ENCODE measurements around the gene HTR3B.
"Not testable (repeated sequence)": the region's sequence is repeated elsewhere in the genome, so short reads cannot be mapped to it uniquely, and the experiment has no call there.

Gene HTR3B

GRCh38 chr11:113875234-113876073, 29.1 kb upstream of the HTR3B start, which contains the start of gene USP28:
Gene USP28 (minus strand): TSS chr11:113875572. CDS start chr11:113875501, 71 bp downstream.
- peak; percentile 84 for DNase-seq (ENCODE audit: low read depth)
- in situ Hi-C loops (cut with HindIII; ENCODE audit: low sequenced_read_pairs), result no loop called here
- H3K4me3 ChIP-seq (ENCODE audit: low read depth, low read length), result peak within 1 kb of the TSS; percentile 79
- TF ChIP-seq CTCF (IDR thresholded peaks at IDR 0.05; ENCODE audit: low read depth, low read length, missing control alignments), result peak; percentile 5

GRCh38 chr11:113876074-113876797, 28.4 kb upstream of the HTR3B start:
- TF ChIP-seq CTCF (IDR thresholded peaks at IDR 0.05; ENCODE audit: low read depth, low read length, missing control alignments), result no peak
- peak overlapping the region; percentile 79 for H3K4me3 ChIP-seq (ENCODE audit: low read depth, low read length)
- in situ Hi-C loops (cut with HindIII; ENCODE audit: low sequenced_read_pairs), result no loop called here
- DNase-seq (ENCODE audit: low read depth), result no peak

DNA sequence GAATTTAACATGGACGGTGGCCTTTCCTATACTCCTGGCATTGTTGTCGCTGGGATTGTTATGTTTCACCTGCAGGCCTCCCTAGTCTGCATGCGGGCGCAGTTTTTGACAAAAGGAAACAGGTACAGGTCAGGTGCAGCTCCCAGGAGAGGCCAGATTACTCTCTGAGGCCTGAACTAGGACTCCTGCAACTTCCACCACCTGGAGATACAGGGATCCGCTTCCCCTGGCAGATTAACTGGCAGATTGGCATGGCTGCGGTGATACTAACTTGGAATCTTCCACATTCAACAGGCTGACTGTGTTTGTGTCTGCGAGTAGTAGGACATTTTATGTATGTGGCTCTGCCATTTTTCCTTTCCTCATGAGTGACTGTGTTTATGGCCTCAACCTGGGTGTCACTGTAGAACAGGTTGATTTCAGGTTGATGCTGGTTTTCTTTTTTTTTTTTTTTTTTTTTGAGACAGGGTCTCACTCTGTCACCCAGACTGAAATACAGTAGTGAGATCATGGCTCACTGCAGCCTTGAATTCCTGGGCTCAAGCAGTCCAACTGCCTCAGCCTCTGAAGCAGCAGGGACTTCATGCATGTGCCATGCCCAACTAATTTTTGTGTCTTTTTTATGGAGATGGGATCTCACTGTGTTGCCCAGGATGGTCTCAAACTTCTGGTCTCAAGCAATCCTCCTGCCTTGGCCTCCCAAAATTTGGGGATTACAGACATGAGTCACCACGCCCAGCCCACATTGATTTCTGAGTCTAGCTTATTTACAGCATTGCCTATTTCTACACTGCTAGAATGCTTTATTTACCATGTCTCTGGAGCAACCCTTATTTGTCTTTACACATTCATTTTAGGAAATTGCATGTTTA, 27.6 kb upstream of the HTR3B start:
- no peak overlapping the region for H3K4me3 ChIP-seq (ENCODE audit: low read depth, low read length)
- TF ChIP-seq CTCF (IDR thresholded peaks at IDR 0.05; ENCODE audit: low read depth, low read length, missing control alignments), result no peak
- in situ Hi-C loops (cut with HindIII; ENCODE audit: low sequenced_read_pairs), result no loop called here
- DNase-seq (ENCODE audit: low read depth), result no peak

- DNase-seq (ENCODE audit: low read depth), result no peak
- no peak overlapping the region for H3K4me3 ChIP-seq (ENCODE audit: low read depth, low read length)
- TF ChIP-seq CTCF (IDR thresholded peaks at IDR 0.05; ENCODE audit: low read depth, low read length, missing control alignments), result no peak
- in situ Hi-C loops (cut with HindIII; ENCODE audit: low sequenced_read_pairs), result no loop called here
Measured at GRCh38 chr11:113877670-113878055, 26.9 kb upstream of the HTR3B start.

DNA sequence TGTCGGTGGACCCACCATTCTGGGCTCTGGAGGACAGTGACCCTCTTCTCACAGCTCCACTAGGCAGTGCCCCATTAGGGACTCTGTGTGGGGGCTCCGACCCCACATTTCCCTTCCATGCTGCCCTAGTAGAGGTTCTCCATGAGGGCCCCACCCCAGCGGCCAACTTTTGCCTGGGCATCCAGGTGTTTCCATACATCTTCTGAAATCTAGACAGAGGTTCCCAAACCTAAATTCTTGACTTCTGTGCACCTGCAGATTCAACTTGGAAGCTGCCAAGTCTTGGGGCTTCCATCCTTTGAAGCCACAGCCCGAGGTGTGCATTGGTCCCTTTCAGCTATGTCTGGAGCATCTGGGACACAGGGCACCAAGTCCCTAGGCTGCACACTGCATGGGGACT, 25.1 kb upstream of the HTR3B start:
- H3K4me3 ChIP-seq (ENCODE audit: low read depth, low read length); DNase-seq (ENCODE audit: low read depth); in situ Hi-C loops (cut with HindIII; ENCODE audit: low sequenced_read_pairs): not testable (repeated sequence)

- H3K4me3 ChIP-seq (ENCODE audit: low read depth, low read length), result no peak overlapping the region
- TF ChIP-seq CTCF (IDR thresholded peaks at IDR 0.05; ENCODE audit: low read depth, low read length, missing control alignments), result no peak
- DNase-seq (ENCODE audit: low read depth), result no peak
- in situ Hi-C loops (cut with HindIII; ENCODE audit: low sequenced_read_pairs), result no loop called here
Measured at GRCh38 chr11:113880971-113881370, 23.6 kb upstream of the HTR3B start.

Data from astrocyte of the cerebellum (primary cell).